Type B pancreatic cell (in vitro differentiated cells): ENCODE results near the gene MAPK8. TPM values are rescaled to one million over a fixed set of nuclear protein-coding genes. Genes with fewer than 3 reads are reported as not detected.

ENCODE experiments used
- DNase-seq: peaks from one replicate; pipeline ENCODE4 v3.0.0; 2021; ENCODE audit warnings: mixed read lengths; ENCODE audit not compliant: unreplicated experiment; ENCODE audit errors: extremely low spot score
- H3K27ac Mint-ChIP-seq: 2 replicates; pipeline ENCODE4 v1.8.0; 2021; ENCODE audit warnings: mild to moderate bottlenecking, mixed read lengths
- H3K27me3 Mint-ChIP-seq: 2 replicates; pipeline ENCODE4 v1.8.0; 2021; ENCODE audit warnings: mixed read lengths
- H3K36me3 Mint-ChIP-seq: 2 replicates; pipeline ENCODE4 v1.8.0; 2021; ENCODE audit warnings: mixed read lengths
- H3K4me1 Mint-ChIP-seq: one replicate; pipeline ENCODE4 v1.8.0; 2021; ENCODE audit warnings: mixed read lengths; ENCODE audit not compliant: unreplicated experiment
- H3K4me3 Mint-ChIP-seq: 2 replicates; pipeline ENCODE4 v1.8.0; 2021; ENCODE audit warnings: mild to moderate bottlenecking, mixed read lengths
- H3K9me3 Mint-ChIP-seq: 2 replicates; pipeline ENCODE4 v1.8.0; 2021; ENCODE audit warnings: mixed read lengths
- CTCF ChIP-seq: fragments of 200-600 bp; sonication (generic); conservative IDR thresholded peaks from 2 replicates; pipeline ENCODE4 v1.5.0; 2021; ENCODE audit warnings: antibody characterized with exemption, mild to moderate bottlenecking
- total RNA-seq: library from RNA; stranded (reverse); gene quantifications from 2 replicates; pipeline ENCODE4 v1.2.1, GENCODE V29; 2021; ENCODE audit warnings: low replicate concordance

MAPK8 gene
- total RNA-seq, 1 donor from 2014 or later: 48.4 TPM

- H3K4me3 Mint-ChIP-seq: no peak overlapping the region
- peaks cover 5% of the 10 kb centered on the region for H3K4me1 Mint-ChIP-seq
- no peak overlapping the region for H3K27ac Mint-ChIP-seq
- no peaks in the 10 kb centered on the region for H3K27me3 Mint-ChIP-seq
- H3K36me3 Mint-ChIP-seq: peaks cover 41% of the 10 kb centered on the region
- DNase-seq: no peak
- no peak for TF ChIP-seq CTCF
- peaks cover 8% of the 10 kb centered on the region for H3K9me3 Mint-ChIP-seq
Measured at GRCh38 chr10:48331436-48331835, 25.0 kb downstream of the MAPK8 start.

GRCh38 chr10:48332166-48332870 is 25.8 kb downstream of the MAPK8 start:
- Mint-ChIP-seq H3K36me3 (peaks cover 39% of the 10 kb centered on the region), H3K9me3 (peaks cover 8% of the 10 kb centered on the region), H3K27ac (no peak overlapping the region), H3K27me3 (no peaks in the 10 kb centered on the region), H3K4me3 (no peak overlapping the region), H3K4me1 (no peaks in the 10 kb centered on the region)
- no peak for TF ChIP-seq CTCF
- no peak for DNase-seq

- Mint-ChIP-seq H3K27ac (no peak overlapping the region), H3K9me3 (peaks cover 8% of the 10 kb centered on the region), H3K4me1 (no peaks in the 10 kb centered on the region), H3K27me3 (no peaks in the 10 kb centered on the region), H3K36me3 (peaks cover 43% of the 10 kb centered on the region), H3K4me3 (no peak overlapping the region)
- no peak for TF ChIP-seq CTCF
- DNase-seq: no peak
Measured at GRCh38 chr10:48332871-48333216, 26.4 kb downstream of the MAPK8 start.

DNA sequence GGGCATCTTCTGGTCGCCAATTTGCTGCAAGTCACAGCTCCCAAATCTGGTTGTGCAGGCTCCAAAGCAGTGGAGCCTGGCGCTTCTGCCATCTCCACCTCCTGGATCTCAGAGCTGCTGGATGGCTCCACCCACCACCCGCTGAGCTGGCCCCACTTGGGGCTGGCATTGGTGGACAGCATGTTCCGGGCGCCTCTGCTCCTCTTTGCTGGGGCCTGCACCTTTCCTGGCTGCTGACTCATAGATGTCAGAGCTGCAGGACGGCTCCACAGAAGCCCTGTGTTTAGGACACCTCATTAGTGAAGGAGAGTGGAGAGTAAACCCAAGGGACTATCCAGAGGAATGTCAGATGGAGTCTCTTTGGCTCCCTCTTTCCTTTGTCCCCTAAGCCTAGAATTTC is 27.4 kb downstream of the MAPK8 start:
- no peak for DNase-seq
- H3K4me1 Mint-ChIP-seq: no peaks in the 10 kb centered on the region
- H3K4me3 Mint-ChIP-seq: no peak overlapping the region
- no peaks in the 10 kb centered on the region for H3K27me3 Mint-ChIP-seq
- H3K36me3 Mint-ChIP-seq: peaks cover 51% of the 10 kb centered on the region
- peaks cover 8% of the 10 kb centered on the region for H3K9me3 Mint-ChIP-seq
- TF ChIP-seq CTCF: no peak
- no peak overlapping the region for H3K27ac Mint-ChIP-seq

DNA sequence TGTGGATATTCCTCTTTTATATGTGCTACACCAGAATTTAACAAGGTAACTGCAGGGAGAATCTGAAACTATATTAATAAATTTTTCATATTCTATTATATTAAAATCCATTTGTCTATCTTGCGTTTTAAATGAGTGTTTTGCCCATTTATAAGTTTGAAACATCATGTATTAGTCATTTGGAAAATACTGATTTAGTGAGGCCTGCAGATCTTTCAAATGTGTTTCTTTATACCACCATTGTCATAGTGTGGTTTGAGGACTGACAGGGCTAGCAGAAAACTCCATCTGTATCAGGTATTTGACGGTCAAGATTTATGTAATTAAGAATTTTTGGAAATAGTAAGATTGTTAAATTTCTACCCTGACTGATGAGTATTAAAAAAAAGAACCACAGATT is 29.3 kb downstream of the MAPK8 start:
- Mint-ChIP-seq H3K4me1 (no peaks in the 10 kb centered on the region), H3K36me3 (peaks cover 45% of the 10 kb centered on the region), H3K9me3 (peaks cover 8% of the 10 kb centered on the region), H3K4me3 (no peak overlapping the region), H3K27ac (no peak overlapping the region), H3K27me3 (no peaks in the 10 kb centered on the region)
- DNase-seq: no peak
- no peak for TF ChIP-seq CTCF
